HT1080 (cell line): ENCODE data around the gene SYNGR4. TPM values are rescaled to one million over a fixed set of nuclear protein-coding genes. Genes with fewer than 3 reads are reported as not detected.

Experiments
- DNase-seq: peaks from one replicate; pipeline ENCODE4 v3.0.0-alpha.2; 2015; ENCODE audit warnings: low read depth
- total RNA-seq: library from RNA; depleted of rRNA; stranded (reverse); fragments of >200 nt; shearing (Covaris generic); gene quantifications from 2 replicates; pipeline ENCODE4 v1.2.3, GENCODE V29; 2014

Gene SYNGR4
- total RNA-seq, 1 experiment from 2014 or later, result not detected

GRCh38 chr19:48396016-48396823, 32.1 kb downstream of the SYNGR4 start:
- no peak for DNase-seq

- DNase-seq, result no peak
Observed at GRCh38 chr19:48396824-48397176, 32.6 kb downstream of the SYNGR4 start.

DNA sequence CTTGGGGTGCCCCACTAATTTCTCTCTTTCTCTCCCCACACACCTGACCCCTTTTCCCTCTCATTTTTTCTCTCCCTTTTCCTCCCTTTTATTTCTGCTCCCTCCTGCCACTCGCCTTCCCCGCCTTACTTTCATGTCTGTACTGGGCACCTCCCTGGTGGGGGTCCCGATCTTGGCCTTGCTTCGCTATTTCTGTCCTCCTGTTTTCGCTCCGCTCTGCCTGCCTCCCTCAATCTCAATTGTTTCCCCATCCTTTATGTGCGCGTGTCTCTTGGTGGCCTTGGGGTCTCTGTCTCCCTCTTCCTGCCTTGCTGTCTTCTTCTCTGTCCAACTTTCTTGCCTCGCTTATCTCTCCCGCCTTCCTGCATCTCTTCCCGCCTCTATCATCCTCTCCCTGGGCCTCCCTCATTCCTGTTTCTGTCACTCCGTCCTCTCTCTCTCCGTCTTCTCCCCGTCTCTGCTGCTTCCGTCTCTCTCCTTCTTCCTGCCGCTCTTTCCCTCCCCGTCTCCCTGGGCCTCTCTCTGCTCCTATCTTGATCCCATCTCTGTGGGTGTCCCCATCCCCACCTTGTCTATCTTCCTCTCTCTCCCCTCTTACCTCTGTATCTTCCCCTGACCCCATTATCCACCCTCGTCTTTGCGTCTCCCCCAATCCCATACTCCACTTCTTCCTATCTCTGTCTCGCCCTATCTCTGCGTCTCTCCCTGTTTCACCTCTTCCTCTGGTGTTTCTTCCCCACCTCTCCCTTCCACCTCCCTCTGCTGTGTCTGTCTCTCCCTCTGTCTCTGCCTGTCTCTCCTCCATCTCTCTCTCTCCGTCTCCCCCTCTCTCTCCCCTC, 33.3 kb downstream of the SYNGR4 start:
- no peak for DNase-seq

- DNase-seq, result no peak
Observed at GRCh38 chr19:48398102-48398374, 33.9 kb downstream of the SYNGR4 start.

DNA sequence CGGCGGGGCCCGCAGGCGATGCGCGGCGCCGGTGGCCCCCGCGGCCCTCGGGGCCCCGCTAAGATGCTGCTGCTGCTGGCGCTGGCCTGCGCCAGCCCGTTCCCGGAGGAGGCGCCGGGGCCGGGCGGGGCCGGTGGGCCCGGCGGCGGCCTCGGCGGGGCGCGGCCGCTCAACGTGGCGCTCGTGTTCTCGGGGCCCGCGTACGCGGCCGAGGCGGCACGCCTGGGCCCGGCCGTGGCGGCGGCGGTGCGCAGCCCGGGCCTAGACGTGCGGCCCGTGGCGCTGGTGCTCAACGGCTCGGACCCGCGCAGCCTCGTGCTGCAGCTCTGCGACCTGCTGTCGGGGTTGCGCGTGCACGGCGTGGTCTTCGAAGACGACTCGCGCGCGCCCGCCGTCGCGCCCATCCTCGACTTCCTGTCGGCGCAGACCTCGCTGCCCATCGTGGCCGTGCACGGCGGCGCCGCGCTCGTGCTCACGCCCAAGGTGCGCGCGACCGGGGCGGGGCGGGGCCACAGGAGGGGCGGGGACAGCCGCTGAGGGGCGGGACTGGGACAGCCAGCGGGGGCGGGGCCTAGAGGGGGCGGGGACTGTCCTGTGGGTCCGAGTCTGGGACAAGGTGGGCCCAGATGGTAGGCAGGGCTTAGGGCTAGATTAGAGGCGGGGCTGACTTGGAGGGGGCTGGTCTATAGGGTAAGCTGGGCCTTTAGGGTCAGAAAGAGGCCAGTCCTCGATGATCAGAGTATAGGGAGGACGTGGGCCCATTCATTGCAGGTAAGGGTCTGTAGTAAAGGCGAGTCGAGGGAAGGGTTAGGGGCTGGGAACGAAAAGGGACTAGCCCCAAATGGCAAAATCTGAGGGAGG, 34.4 kb downstream of the SYNGR4 start:
- no peak for DNase-seq

- DNase-seq, result peak; percentile 85
Observed at GRCh38 chr19:48400018-48400742, 36.0 kb downstream of the SYNGR4 start.

DNA sequence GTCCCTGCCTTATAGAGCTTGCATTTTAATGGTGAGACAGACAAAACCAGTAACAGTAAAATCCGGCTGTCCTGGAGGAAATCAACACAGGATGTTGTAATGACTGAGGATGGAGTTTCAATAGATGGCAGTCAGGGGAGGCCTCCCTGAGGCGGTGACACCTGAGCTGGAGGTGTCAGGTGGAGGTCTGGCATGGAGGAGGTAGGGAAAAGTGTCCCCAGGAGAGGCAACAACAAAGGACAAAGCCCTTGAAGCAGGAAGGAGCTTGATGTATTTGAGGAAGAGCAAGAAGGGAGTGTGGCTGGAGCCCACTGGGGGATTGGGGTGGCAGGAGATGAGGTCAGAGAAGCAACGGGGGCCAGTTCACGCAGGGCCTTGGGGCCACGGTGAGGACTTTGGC, 37.1 kb downstream of the SYNGR4 start:
- no peak for DNase-seq

GRCh38 chr19:48403606-48404005, 39.4 kb downstream of the SYNGR4 start:
- peak; percentile 68 for DNase-seq

GRCh38 chr19:48405010-48405659, 41.0 kb downstream of the SYNGR4 start:
- DNase-seq, result no peak

DNA sequence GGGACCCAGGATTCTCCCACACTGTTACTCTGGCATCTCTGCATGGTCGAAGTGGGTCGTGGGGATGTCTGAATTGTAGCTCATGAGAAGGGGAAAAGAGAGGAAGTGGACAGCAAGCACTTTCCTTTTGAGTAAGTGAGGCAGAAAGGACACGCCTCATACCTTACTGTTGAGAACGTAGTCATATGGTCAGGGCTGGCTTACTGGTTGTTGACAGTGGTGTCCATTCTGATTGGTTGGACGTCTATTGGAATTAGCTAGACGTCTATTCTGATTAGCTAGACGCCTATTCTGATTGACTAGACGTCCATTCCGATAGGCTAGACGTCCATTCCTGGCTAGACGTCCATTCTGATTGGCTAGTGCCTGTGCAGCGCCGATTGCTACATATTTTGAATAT, 41.7 kb downstream of the SYNGR4 start:
- DNase-seq, result peak; percentile 65

DNA sequence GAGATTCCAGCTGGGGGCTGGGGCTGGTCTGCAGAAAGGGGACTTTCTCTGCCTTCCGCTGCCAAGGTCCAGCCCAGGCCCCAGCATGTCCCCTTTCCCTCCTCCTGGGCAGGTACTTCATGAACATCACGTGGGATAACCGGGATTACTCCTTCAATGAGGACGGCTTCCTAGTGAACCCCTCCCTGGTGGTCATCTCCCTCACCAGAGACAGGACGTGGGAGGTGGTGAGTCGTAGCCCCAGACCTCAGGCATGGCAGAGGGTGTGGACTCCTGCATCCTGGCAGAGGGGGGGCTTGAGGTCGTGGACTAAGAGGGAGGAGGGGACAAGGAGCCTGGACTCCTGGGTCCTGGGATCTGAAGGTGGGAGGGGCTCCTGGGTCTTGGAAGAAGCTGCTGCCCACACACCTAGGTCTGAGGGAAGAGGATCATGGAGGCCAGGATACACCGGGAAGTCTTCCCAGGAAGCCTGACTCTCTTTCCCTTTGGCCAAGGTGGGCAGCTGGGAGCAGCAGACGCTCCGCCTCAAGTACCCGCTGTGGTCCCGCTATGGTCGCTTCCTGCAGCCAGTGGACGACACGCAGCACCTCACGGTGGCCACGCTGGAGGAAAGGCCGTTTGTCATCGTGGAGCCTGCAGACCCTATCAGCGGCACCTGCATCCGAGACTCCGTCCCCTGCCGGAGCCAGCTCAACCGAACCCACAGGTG, 49.9 kb downstream of the SYNGR4 start:
- peak; percentile 56 for DNase-seq

DNA sequence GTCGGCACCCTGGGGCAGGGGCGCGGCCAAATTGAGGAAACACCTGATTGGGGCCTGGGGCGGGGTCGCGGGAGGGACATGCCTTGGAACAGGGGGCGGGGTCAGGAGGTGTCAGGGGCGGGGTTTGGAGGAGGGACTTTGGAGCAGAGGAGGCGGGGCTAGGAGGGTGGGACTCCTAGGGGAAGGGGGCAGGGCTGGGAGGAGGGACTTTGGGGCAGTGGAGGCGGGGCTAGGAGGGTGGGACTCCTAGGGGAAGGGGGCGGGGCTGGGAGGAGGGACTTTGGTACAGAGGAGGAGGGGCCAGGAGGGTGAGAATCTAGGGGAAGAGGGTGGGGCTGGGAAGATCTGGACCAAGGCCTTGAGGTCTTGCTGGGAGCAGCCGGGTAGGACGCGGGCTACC, 51.2 kb downstream of the SYNGR4 start:
- DNase-seq, result no peak

DNA sequence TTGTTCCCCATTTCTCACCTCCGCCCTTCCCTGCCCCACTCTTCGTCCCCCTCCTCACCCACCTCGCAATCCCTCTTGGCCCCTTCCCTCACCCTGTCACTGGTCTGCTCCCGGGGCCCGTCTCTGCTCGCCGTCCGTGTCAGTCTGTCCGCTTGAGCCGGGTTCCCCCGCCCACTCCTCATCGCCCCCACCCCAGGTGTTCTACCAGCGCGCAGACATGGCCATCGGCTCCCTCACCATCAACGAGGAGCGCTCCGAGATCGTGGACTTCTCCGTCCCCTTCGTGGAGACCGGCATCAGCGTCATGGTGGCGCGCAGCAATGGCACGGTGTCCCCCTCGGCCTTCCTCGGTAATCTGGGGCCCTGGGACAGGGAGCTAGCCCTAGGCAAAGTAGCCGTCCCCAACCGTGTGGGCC, 51.6 kb downstream of the SYNGR4 start:
- no peak for DNase-seq

- DNase-seq, result no peak
Observed at GRCh38 chr19:48417421-48417820, 53.3 kb downstream of the SYNGR4 start.

- peak; percentile 60 for DNase-seq
Observed at GRCh38 chr19:48418317-48419064, 54.3 kb downstream of the SYNGR4 start.

DNA sequence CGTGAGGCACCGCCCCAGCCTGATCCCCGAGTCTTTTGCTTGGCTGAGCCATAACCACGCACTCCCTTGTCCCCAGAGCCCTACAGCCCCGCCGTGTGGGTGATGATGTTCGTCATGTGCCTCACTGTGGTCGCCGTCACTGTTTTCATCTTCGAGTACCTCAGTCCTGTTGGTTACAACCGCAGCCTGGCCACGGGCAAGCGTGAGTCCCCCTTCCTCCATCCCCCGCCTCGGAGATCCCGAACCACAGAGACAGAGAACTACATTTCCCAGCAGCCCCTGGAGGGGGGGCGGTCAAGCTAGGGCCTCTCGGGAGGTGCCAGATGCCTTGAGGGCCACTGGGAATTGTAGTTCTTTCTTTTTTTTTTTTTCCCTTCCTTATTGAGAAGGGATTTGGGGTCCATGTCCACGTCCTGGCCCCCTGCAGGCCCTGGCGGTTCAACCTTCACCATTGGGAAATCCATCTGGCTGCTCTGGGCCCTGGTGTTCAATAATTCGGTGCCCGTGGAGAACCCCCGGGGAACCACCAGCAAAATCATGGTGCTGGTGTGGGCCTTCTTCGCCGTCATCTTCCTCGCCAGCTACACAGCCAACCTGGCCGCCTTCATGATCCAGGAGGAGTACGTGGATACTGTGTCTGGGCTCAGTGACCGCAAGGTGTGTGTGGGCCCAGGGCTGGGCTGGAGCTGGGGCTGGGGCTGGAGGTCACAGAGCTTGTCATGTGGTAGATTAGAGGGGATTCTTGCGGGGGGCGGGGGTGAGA, 55.2 kb downstream of the SYNGR4 start:
- DNase-seq, result peak; percentile 78

DNA sequence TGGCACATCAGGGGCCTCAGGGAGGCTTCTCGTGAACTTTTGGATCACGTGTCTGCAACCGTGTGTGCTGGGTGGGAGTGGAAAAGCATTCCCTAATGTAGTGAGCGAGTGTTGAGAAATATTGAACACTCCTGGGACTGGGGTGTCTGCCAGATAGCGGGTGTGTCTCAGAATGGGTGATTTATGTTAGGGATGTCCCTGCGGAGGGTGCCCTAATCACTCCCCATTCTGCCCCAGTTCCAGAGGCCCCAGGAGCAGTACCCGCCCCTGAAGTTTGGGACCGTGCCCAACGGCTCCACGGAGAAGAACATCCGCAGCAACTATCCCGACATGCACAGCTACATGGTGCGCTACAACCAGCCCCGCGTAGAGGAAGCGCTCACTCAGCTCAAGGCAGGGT, 57.4 kb downstream of the SYNGR4 start:
- no peak for DNase-seq

DNA sequence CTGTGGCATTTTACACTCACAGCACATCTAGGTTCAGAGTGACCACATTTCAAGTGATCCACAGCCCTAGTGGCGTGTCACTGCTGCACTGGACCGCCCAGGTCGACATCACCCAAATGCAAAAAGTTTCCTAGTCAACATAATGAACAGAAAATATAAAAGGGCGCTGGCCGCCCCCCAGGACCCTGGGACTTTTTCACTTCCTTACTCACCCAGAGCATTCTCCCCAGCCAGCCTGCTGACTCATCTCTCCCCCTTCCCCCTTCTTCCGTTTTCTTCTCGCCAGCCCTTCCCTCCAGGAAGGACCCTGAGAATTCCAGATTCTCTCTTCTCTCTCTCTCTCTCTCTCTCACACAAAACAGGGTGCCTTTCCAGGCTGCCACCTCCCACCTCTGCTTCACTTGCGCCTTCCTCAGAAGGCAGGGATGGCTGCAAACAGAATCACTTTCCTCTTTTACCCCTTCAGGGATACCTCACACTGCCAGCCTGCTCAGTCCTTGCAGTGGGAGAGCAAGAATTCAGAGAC, 60.6 kb downstream of the SYNGR4 start:
- DNase-seq, result peak; percentile 93
